Adrenal gland (tissue), 12 donors: ENCODE results near the gene OR9G1. TPM values are rescaled to one million over a fixed set of nuclear protein-coding genes. Genes with fewer than 3 reads are reported as not detected.

Experiments used
- DNase-seq, 7 donors: peaks; one replicate each; pipeline ENCODE4 v3.0.0-alpha.2; 2019 to 2020
- H3K27ac ChIP-seq, 5 donors: fragments of 200-600 bp; sonication (generic) in 4 of 5; 1 replicate in 3 of 5; 2 replicates in 2 of 5; pipeline versions ENCODE4 v1.5.1 to v1.8.0; 2016 to 2020; ENCODE audit warnings: mild to moderate bottlenecking in 1 of 5
- H3K27me3 ChIP-seq: fragments of 200-600 bp; 2 replicates; pipeline ENCODE4 v1.8.0; 2021
- H3K36me3 ChIP-seq, 2 donors: fragments of 200-600 bp; replicated peaks in 1 of 2; 1 replicate in 1 of 2; 2 replicates in 1 of 2; pipeline versions ENCODE4 v1.5.1 to v1.8.0; 2018 to 2022
- H3K4me1 ChIP-seq, 2 donors: fragments of 200-600 bp; replicated peaks in 1 of 2; 1 replicate in 1 of 2; 2 replicates in 1 of 2; pipeline versions ENCODE4 v1.5.1 to v1.8.0; 2018 to 2021
- H3K4me3 ChIP-seq, 4 donors: fragments of 200-600 bp; sonication (generic) in 3 of 4; one replicate each; pipeline ENCODE4 v1.5.1; 2016 to 2018
- H3K9me3 ChIP-seq, 3 donors: fragments of 200-600 bp; sonication (generic) in 1 of 3; replicated peaks in 1 of 3; 1 replicate in 2 of 3; 2 replicates in 1 of 3; pipeline versions ENCODE4 v1.5.1 to v1.8.0; 2016 to 2021
- CTCF ChIP-seq, 6 experiments: fragments of 450-650 bp in 4 of 6; fragments of 200-600 bp in 2 of 6; sonication (generic) in 1 of 6; IDR thresholded peaks; 1 replicate in 5 of 6; 2 replicates in 1 of 6; pipeline versions ENCODE4 v1.5.1 to v1.8.0; 2016 to 2021; ENCODE audit warnings: antibody characterized with exemption in 6 of 6, mild to moderate bottlenecking in 2 of 6, moderate library complexity in 1 of 6
- POLR2A ChIP-seq, 2 donors: fragments of 450-650 bp; IDR thresholded peaks; one replicate each; pipeline ENCODE4 v1.6.1; 2017; ENCODE audit warnings: antibody characterized with exemption in 2 of 2, mild to moderate bottlenecking in 2 of 2, moderate library complexity in 1 of 2
- WGBS, 4 donors: extraction: QIAGEN DNeasy Blood & Tissue Kit in 2 of 4; methylation state at CpG; one replicate each; pipeline versions ENCODE4 v1.1.5 to v1.1.7; 2013 to 2017; 5-methylcytosine and 5-hydroxymethylcytosine counted together
- intact Hi-C, 2 donors: fragments of 100-400 bp; cut with DNase I; formaldehyde crosslinking; loops; one replicate each; pipeline versions ENCODE4 v1.14.1 to v1.15.0; 2022 to 2023
- polyA plus RNA-seq, 3 donors: library from polyadenylated mRNA; stranded (reverse); fragments of 200-250 nt in 2 of 3; fragments of 350-450 nt in 1 of 3; fragmentation: Illumina TruSeq in 1 of 3; extraction: RNeasy Lipid Tissue Mini Kit (QIAGEN cat#74804) in 1 of 3; gene quantifications; one replicate each; pipeline ENCODE4 v1.2.3, GENCODE V29; 2013 to 2014
- total RNA-seq, 9 donors: library from RNA; depleted of rRNA in 4 of 9; stranded (reverse); fragments of >200 nt in 4 of 9; fragments of 120-200 nt in 1 of 9; fragmentation: NEBNext Ultra II Directional in 1 of 9; extraction: Animal tissue kit (Norgen Biotek cat#: 25700) in 1 of 9; gene quantifications; one replicate each; pipeline versions ENCODE4 v1.1.0 to v1.2.4, GENCODE V29; 2013 to 2023
- donor health status: healthy with polysubstance abuse.
- donor health status: Bipolar disorder and iron deficiency.
- donor health status: DM: yes; HTN: yes; CAD: no.
- donor health status: DM: no; HTN: no; CAD: no.
- donor health status: DM: no; HTN: no; CAD: no.
- donor health status: DM: yes; HTN: yes; CAD: no.

OR9G1 gene
- total and polyA plus RNA-seq, 12 donors: not detected

- Histone ChIP-seq H3K36me3 (no peaks in the 10 kb centered on the region), H3K27ac (no peak overlapping the region), H3K9me3 (no peaks in the 10 kb centered on the region), H3K4me3 (no peak overlapping the region), H3K4me1 (no peaks in the 10 kb centered on the region), H3K27me3 (no peaks in the 10 kb centered on the region)
- DNase-seq: no peak
- TF ChIP-seq POLR2A (IDR thresholded peaks at IDR 0.05) (no peak), CTCF (IDR thresholded peaks at IDR 0.05) (no peak)
- intact Hi-C loops: no loop called here
- WGBS, 4 donors: 33 to 62% (median 55%) methylated on average over 1 of the region's 1 CpG
Measured at GRCh38 chr11:56705784-56706396, 7.0 kb downstream of the OR9G1 start.

GRCh38 chr11:56706486-56706885 is 7.6 kb downstream of the OR9G1 start:
- H3K4me1 ChIP-seq: no peaks in the 10 kb centered on the region
- no peak overlapping the region for H3K27ac ChIP-seq
- H3K4me3 ChIP-seq: no peak overlapping the region
- H3K36me3 ChIP-seq: no peaks in the 10 kb centered on the region
- intact Hi-C loops: no loop called here
- no peak for DNase-seq
- TF ChIP-seq CTCF (IDR thresholded peaks at IDR 0.05) (no peak), POLR2A (IDR thresholded peaks at IDR 0.05) (no peak)
- no peaks in the 10 kb centered on the region for H3K9me3 ChIP-seq
- no peaks in the 10 kb centered on the region for H3K27me3 ChIP-seq
- WGBS, 4 donors: 64 to 80% (median 76%) methylated on average over 2 of the region's 2 CpGs

GRCh38 chr11:56714206-56714605 is 15.3 kb downstream of the OR9G1 start:
- Histone ChIP-seq H3K9me3 (no peaks in the 10 kb centered on the region), H3K4me1 (no peaks in the 10 kb centered on the region), H3K27ac (no peak overlapping the region), H3K4me3 (no peak overlapping the region), H3K27me3 (no peaks in the 10 kb centered on the region), H3K36me3 (no peaks in the 10 kb centered on the region)
- intact Hi-C loops: no loop called here
- WGBS, 4 donors: 58 to 67% (median 65%) methylated on average over 2 of the region's 2 CpGs
- TF ChIP-seq CTCF (IDR thresholded peaks at IDR 0.05) (no peak), POLR2A (IDR thresholded peaks at IDR 0.05) (no peak)
- no peak for DNase-seq

GRCh38 chr11:56716379-56716854 is 17.5 kb downstream of the OR9G1 start:
- WGBS, 4 donors: 64 to 82% (median 77%) methylated on average over 6 of the region's 6 CpGs
- H3K36me3 ChIP-seq: no peaks in the 10 kb centered on the region
- no peak overlapping the region for H3K27ac ChIP-seq
- intact Hi-C loops: no loop called here
- no peak for DNase-seq
- H3K4me3 ChIP-seq: no peak overlapping the region
- H3K27me3 ChIP-seq: no peaks in the 10 kb centered on the region
- TF ChIP-seq POLR2A (IDR thresholded peaks at IDR 0.05) (no peak), CTCF (IDR thresholded peaks at IDR 0.05) (no peak)
- H3K9me3 ChIP-seq: no peaks in the 10 kb centered on the region
- no peaks in the 10 kb centered on the region for H3K4me1 ChIP-seq
